MM.1S (cell line): Measurements from ENCODE around the gene XPO5.

Experiments used
- DNase-seq: peaks from one replicate; pipeline ENCODE4 v3.0.0-alpha.2; 2015
- H2AFZ ChIP-seq: fragments of 300-600 bp; sonication (generic); 2 replicates; pipeline ENCODE4 v1.6.0; 2016; ENCODE audit warnings: antibody characterized with exemption, low read length
- H3F3A ChIP-seq: fragments of 300-600 bp; sonication (generic); 2 replicates; pipeline ENCODE4 v1.6.1; 2016; ENCODE audit warnings: mild to moderate bottlenecking, antibody characterized with exemption, low read length, moderate library complexity, mixed read lengths; ENCODE audit not compliant: insufficient read depth
- H3K27ac ChIP-seq: fragments of 300-600 bp; sonication (generic); 2 replicates; pipeline ENCODE4 v1.5.1; 2016; ENCODE audit warnings: mild to moderate bottlenecking, low read length
- H3K27me3 ChIP-seq: fragments of 300-600 bp; sonication (generic); replicated peaks from 2 replicates; pipeline ENCODE4 v1.6.0; 2016; ENCODE audit warnings: low read length; ENCODE audit not compliant: insufficient read depth
- H3K36me3 ChIP-seq: fragments of 300-600 bp; sonication (generic); replicated peaks from 2 replicates; pipeline ENCODE4 v1.6.1; 2016; ENCODE audit warnings: mild to moderate bottlenecking, low read length, mixed read lengths; ENCODE audit not compliant: insufficient read depth
- H3K4me1 ChIP-seq: fragments of 300-600 bp; sonication (generic); 2 replicates; pipeline ENCODE4 v1.6.1; 2016; ENCODE audit warnings: low read length, mixed read lengths
- H3K4me2 ChIP-seq: fragments of 300-600 bp; sonication (generic); 2 replicates; pipeline ENCODE4 v1.6.0; 2016; ENCODE audit warnings: low read depth, low read length
- H3K4me3 ChIP-seq: fragments of 300-600 bp; sonication (generic); 2 replicates; pipeline ENCODE4 v1.5.1; 2016; ENCODE audit warnings: low read length, mixed read lengths
- H3K79me2 ChIP-seq: fragments of 300-600 bp; sonication (generic); 2 replicates; pipeline ENCODE4 v1.6.1; 2016; ENCODE audit warnings: mixed run types, low read length, mixed read lengths
- H3K9ac ChIP-seq: fragments of 300-600 bp; sonication (generic); 2 replicates; pipeline ENCODE4 v1.6.1; 2016; ENCODE audit warnings: low read length, mixed read lengths
- H3K9me2 ChIP-seq: fragments of 300-600 bp; sonication (generic); replicated peaks from 2 replicates; pipeline ENCODE4 v1.6.1; 2016; ENCODE audit warnings: mild to moderate bottlenecking, low read length, mixed read lengths; ENCODE audit not compliant: insufficient read depth
- H3K9me3 ChIP-seq: fragments of 300-600 bp; sonication (generic); replicated peaks from 2 replicates; pipeline ENCODE4 v1.6.1; 2016; ENCODE audit warnings: mild to moderate bottlenecking, low read length, mixed read lengths; ENCODE audit not compliant: insufficient read depth
- H4K20me1 ChIP-seq: fragments of 300-600 bp; sonication (generic); 2 replicates; pipeline ENCODE4 v1.6.1; 2016; ENCODE audit warnings: mild to moderate bottlenecking, low read length, moderate library complexity, mixed read lengths; ENCODE audit not compliant: insufficient read depth
- EZH2 ChIP-seq: fragments of 300-600 bp; sonication (generic); optimal IDR thresholded peaks from 2 replicates; pipeline ENCODE3; 2017; ENCODE audit warnings: low read depth, mild to moderate bottlenecking, antibody characterized with exemption, low read length, mixed read lengths
- EZH2phosphoT487 ChIP-seq: fragments of 300-600 bp; sonication (generic); IDR thresholded peaks from 2 replicates; pipeline ENCODE4 v1.6.1; 2018; ENCODE audit warnings: antibody characterized with exemption, low read length
- TF ChIP-seq, protein P1 (sequence below): fragments of 300-600 bp; sonication (generic); IDR thresholded peaks from 2 replicates; pipeline ENCODE4 v1.5.1; 2016; ENCODE audit warnings: antibody characterized with exemption, low read length, mixed read lengths

The XPO5 gene

DNA sequence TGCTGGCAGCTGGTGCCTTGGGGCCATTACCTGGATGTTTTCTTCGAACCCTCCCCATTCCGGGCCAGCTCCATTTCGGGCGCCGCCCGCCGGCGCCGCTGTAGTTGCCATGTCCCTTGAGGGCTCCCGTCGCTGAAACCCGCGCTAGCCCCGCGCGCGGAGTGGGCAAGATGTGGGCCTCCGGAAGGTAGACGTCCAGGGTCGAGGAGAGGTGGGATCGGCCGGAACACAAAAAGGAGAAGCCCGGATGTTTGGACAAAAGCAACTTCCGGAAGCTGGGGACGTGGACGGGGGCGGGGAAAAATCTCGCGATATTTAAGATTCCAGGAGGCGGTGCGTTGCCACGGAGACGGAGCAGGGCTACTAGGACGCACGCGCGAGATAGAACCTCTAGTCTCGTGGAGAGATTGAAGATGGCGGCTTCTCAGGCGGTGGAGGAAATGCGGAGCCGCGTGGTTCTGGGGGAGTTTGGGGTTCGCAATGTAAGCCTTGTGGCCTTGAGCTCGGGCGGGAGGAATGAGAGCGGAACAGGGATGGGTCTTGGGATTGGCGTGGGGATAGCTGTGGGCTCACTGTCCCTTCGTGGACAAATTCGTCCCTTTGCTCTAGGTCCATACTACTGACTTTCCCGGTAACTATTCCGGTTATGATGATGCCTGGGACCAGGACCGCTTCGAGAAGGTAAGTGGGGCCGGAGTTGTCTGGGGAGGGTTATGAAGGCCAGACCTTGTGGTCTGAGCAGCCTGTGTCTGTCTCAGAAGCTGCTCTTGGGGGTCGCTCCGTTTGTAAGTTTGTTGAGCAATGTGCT lies 58.9 kb downstream of the XPO5 start, which contains the start of the genes POLR1C and YIPF3:
POLR1C (plus strand) TSS at position 393 of the 808 bp plus-strand sequence; CDS start at position 414, 21 bp downstream.
YIPF3 (minus strand) TSS at position 230 of the 808 bp plus-strand sequence; CDS start at position 111, 119 bp downstream.
- H3K4me2 ChIP-seq, result peak within 1 kb of the TSS; percentile 85
- DNase-seq, result peak; percentile 98
- peak within 1 kb of the TSS; percentile 99 for H3K4me3 ChIP-seq
- peak within 1 kb of the TSS; percentile 33; the same call in 1 of the 2 replicates for H3K27ac ChIP-seq
- H3K9me3 ChIP-seq, result no peaks in the 10 kb centered on the region
- 0 out of 2 replicates have a peak, but pooled peaks cover 2% of the 10 kb centered on the region for H3F3A ChIP-seq
- no peaks in the 10 kb centered on the region for H3K9me2 ChIP-seq
- peaks cover 13% of the 10 kb centered on the region for H3K36me3 ChIP-seq
- peak within 1 kb of the TSS; percentile 69 for H2AFZ ChIP-seq
- peaks cover 12% of the 10 kb centered on the region; the same call in 1 of the 2 replicates for H3K4me1 ChIP-seq
- peak within 1 kb of the TSS; percentile 93 for H3K9ac ChIP-seq
- no peak for TF ChIP-seq EZH2phosphoT487
- TF ChIP-seq EZH2, result no peak
- TF ChIP-seq, protein P1, sequence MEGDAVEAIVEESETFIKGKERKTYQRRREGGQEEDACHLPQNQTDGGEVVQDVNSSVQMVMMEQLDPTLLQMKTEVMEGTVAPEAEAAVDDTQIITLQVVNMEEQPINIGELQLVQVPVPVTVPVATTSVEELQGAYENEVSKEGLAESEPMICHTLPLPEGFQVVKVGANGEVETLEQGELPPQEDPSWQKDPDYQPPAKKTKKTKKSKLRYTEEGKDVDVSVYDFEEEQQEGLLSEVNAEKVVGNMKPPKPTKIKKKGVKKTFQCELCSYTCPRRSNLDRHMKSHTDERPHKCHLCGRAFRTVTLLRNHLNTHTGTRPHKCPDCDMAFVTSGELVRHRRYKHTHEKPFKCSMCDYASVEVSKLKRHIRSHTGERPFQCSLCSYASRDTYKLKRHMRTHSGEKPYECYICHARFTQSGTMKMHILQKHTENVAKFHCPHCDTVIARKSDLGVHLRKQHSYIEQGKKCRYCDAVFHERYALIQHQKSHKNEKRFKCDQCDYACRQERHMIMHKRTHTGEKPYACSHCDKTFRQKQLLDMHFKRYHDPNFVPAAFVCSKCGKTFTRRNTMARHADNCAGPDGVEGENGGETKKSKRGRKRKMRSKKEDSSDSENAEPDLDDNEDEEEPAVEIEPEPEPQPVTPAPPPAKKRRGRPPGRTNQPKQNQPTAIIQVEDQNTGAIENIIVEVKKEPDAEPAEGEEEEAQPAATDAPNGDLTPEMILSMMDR, result no peak
- H4K20me1 ChIP-seq, result no peaks in the 10 kb centered on the region
- H3K27me3 ChIP-seq, result no peaks in the 10 kb centered on the region
- peaks cover 60% of the 10 kb centered on the region for H3K79me2 ChIP-seq

DNA sequence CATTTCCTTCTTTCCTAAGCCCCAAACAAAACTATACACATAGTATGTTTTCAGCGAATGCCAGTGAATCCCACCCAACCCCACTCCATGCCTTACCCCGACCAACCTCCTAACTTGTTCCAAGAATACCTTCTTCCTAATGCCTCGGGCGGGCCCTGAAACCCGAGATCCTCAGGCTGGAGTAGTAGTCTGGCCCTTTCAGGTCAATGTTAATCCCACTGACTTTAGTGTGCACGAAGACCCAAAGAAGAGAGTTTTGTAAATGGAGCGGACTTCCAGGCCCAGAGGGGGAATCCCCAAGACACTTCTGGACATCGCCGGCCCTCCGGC lies 59.5 kb downstream of the XPO5 start:
- Histone ChIP-seq H3K79me2 (peaks cover 60% of the 10 kb centered on the region), H3K9me2 (no peaks in the 10 kb centered on the region), H4K20me1 (no peaks in the 10 kb centered on the region), H3K27me3 (no peaks in the 10 kb centered on the region), H3K4me2 (peak overlapping the region; percentile 85), H3K4me1 (peaks cover 12% of the 10 kb centered on the region; the same call in 1 of the 2 replicates), H3F3A (peaks cover 3% of the 10 kb centered on the region), H3K36me3 (peaks cover 13% of the 10 kb centered on the region), H3K9me3 (no peaks in the 10 kb centered on the region), H2AFZ (peak overlapping the region; percentile 69), H3K27ac (peak overlapping the region; percentile 33; the same call in 1 of the 2 replicates), H3K9ac (peak overlapping the region; percentile 93), H3K4me3 (peak overlapping the region; percentile 99)
- DNase-seq, result no peak
- TF ChIP-seq, protein P1, result no peak
- TF ChIP-seq EZH2 (no peak), EZH2phosphoT487 (no peak)

DNA sequence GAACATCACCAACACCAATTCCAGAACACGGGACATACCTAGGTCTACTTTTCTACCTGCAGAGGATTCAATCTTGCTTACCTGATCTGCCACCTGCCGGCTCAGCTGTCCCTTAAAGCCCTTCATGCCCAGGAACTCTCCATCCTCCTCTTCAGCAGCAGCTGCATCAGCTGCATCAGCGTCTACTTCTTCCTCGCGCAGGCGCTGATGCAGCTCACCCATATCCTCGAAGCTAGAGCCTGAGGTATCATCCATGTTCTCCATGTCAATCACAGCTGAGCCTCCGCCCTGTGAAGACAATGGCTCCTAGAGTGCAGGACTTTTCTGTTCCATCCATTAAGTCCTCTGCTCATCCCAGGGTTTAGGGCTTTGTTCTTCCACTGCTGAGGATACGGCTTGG lies 60.0 kb downstream of the XPO5 start:
- Histone ChIP-seq H3K9ac (peak overlapping the region; percentile 93), H3K9me2 (no peaks in the 10 kb centered on the region), H3K4me3 (peak overlapping the region; percentile 99), H3K9me3 (no peaks in the 10 kb centered on the region), H3K27ac (no peak overlapping the region), H3K27me3 (no peaks in the 10 kb centered on the region), H3K4me1 (peaks cover 12% of the 10 kb centered on the region; the same call in 1 of the 2 replicates), H2AFZ (no peak overlapping the region), H3K36me3 (peaks cover 13% of the 10 kb centered on the region), H4K20me1 (no peaks in the 10 kb centered on the region), H3K79me2 (peaks cover 60% of the 10 kb centered on the region), H3K4me2 (peak overlapping the region; percentile 85), H3F3A (peaks cover 6% of the 10 kb centered on the region)
- DNase-seq, result no peak
- TF ChIP-seq, protein P1, result no peak
- TF ChIP-seq EZH2phosphoT487, result no peak
- TF ChIP-seq EZH2, result no peak
